Fibroblast of pulmonary artery (primary cell): ENCODE measurements around the gene POU2F3.

Experiments
- DNase-seq: peaks from one replicate; pipeline ENCODE4 v3.0.0-alpha.2; 2010; ENCODE audit warnings: low read depth
- H3K4me3 ChIP-seq: replicated peaks from 2 replicates; pipeline ENCODE4 v1.5.1; 2011; ENCODE audit warnings: low read depth, mild to moderate bottlenecking, control low read depth, low read length, moderate library complexity
- TF ChIP-seq, protein P1 (sequence below): IDR thresholded peaks from 2 replicates; pipeline ENCODE4 v1.5.1; 2011; ENCODE audit warnings: mild to moderate bottlenecking, control low read depth, low read length, inconsistent platforms; ENCODE audit errors: missing control alignments

The POU2F3 gene

DNA sequence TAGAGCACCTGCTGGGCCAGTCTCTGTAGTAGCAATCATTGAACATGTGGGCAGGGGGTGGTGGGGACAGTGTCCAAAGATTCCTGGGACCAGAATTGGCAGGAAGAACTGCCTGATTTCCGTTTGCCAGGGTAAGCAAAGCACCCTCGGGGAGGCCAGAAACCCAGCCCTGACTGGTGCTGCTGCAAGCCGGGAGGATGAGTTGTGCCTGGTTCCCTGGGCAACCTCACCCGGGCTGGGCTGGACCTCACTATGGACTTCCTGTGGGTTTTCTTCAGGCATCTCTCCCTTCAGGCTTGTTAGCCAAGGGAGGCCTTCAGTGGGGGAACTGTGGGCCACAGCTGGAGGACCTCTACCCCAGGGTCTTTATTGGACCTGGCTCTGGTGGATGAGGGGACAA lies 8.0 kb upstream of the POU2F3 start:
- no peak overlapping the region for H3K4me3 ChIP-seq
- TF ChIP-seq, protein P1, sequence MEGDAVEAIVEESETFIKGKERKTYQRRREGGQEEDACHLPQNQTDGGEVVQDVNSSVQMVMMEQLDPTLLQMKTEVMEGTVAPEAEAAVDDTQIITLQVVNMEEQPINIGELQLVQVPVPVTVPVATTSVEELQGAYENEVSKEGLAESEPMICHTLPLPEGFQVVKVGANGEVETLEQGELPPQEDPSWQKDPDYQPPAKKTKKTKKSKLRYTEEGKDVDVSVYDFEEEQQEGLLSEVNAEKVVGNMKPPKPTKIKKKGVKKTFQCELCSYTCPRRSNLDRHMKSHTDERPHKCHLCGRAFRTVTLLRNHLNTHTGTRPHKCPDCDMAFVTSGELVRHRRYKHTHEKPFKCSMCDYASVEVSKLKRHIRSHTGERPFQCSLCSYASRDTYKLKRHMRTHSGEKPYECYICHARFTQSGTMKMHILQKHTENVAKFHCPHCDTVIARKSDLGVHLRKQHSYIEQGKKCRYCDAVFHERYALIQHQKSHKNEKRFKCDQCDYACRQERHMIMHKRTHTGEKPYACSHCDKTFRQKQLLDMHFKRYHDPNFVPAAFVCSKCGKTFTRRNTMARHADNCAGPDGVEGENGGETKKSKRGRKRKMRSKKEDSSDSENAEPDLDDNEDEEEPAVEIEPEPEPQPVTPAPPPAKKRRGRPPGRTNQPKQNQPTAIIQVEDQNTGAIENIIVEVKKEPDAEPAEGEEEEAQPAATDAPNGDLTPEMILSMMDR = no peak
- no peak for DNase-seq

DNA sequence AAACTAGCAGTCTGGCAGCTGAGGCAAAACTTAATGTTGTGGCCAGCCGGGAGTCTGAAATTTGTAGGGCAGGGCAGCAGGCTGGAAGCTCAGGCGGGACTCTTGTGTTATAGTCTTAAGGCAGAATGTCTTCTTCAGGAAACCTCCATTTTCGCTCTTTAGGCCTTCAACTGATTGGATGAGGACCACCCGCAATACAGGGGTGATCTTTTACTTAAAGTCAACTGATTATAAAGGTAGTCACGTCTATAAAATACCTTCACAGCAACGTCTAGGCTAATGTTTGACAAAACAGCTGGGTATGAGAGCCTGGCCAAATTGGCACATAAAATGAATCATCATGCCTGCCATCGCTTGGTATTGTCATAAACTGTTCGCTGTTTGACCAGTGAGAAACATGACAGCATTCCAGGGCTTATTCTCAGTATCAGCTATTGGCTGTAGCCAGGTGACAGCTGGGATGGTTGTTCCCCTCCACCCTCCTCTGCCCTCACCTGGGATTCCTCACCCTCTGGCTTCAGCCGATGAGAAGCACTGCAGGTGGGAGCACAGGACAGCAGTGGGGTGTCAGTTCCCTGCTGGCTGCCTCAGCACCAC lies 6.6 kb upstream of the POU2F3 start:
- no peak for DNase-seq
- TF ChIP-seq, protein P1 = no peak

DNA sequence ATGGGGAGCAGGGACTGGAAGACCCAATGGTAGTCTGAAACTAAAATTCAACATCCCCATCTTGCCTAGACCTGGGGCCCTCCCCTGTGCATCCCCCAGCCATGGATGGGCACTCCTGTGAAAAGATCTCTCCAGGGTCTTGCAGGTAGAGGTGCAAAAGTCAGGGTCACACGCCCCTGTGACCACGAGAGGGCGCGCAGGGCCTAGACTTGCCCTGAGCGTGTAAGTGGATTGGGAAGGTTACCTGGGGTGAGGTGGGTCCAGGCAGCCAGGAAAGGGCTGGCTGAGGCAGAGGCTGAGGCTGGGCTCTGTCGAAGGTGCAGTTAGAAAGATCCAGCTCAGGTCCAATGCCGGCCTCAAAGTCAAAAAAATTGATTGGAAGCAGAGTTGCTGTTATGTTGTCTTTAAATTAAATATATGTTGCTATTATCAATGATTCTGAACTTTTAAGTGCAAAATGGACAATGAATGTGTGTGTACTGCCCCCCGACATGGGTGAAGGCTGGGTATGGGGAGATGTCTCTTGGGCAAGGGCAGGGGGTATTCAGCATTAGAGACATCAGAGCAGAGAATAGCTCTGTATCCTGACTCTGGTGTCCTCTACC lies 4.8 kb upstream of the POU2F3 start:
- DNase-seq = peak; percentile 68
- H3K4me3 ChIP-seq = no peak overlapping the region
- TF ChIP-seq, protein P1 = peak; percentile 85

More for the DNA sequence above, 6.6 kb upstream of the POU2F3 start:
- H3K4me3 ChIP-seq = no peak overlapping the region

DNA sequence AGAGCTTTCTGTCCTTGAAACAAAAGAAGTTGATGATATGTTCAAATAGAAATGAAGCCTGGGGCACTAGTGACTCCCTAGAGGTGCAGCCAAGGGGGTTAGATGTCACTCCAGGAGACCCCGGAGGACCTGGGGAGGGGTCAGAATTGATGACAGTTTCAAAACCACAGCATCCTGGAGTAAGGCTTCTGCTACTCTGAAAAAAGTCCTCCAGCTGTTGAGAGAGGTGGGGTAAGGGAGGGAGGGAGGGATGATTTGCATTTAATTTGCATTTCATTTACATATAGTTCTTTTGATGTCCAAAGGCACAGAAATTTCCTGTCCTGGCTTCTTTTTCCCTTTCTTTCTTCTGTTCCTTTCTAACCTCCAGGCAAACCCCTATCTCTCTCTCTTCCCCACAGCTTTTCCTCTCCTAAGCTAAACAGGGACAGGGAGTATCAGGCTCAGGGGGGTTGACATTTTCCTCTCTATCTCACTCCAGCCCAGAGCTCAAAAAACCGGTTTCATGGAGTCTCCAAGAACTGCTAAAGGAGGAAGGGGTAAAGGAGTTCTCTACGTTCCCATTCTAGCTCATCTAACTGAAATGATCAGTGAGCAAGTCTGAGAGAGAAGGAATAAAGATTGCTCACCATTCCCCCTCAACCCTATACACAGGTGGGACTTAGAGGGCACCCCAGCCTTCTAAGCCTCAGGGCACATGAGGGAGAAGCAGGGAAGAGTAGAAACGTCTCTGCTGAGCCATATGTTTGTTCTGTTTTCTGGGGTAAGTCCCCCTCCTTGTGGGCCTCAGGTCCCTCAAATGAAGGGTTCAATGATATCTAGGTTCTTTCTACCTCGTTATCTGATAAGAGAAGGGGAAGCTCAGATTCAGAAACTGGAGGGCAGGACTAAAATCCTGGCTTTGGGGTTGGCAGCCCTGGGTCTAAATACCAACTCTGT lies 3.5 kb upstream of the POU2F3 start:
- peak; percentile 36 for DNase-seq
- H3K4me3 ChIP-seq = no peak overlapping the region
- TF ChIP-seq, protein P1 = no peak

DNA sequence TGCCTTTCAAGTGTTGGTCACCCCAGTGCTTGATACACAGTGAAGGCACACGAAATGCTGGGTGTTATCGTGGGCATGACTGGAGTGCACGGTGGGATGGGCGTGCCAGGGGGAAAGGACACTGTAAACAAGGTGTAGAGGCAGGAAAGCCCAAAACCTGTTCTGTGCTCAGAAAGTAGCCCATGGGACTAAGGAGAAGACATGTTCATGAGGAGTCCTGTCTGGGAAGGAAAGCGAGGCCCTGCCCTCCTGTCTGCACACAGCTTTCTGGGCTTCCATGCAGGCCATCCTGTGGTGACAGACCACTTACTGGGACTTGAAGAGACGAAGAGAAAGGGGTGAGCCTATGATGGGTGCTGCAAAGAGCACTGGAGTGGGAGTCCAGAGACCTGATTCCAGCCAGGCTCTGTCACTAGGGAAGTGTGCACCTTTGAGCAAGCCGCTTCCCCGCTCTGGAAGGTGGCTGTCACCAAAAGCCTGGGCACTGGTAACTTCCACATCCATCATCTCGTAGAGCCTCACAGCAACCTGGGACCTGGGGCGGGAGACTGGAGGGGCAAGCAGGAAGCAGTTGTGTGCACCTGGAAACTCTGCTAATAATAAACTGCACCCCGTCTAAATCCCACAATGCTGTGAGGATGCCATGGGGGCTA lies 846 bp upstream of the POU2F3 start:
- TF ChIP-seq, protein P1 = no peak
- H3K4me3 ChIP-seq = no peak overlapping the region
- DNase-seq = no peak

DNA sequence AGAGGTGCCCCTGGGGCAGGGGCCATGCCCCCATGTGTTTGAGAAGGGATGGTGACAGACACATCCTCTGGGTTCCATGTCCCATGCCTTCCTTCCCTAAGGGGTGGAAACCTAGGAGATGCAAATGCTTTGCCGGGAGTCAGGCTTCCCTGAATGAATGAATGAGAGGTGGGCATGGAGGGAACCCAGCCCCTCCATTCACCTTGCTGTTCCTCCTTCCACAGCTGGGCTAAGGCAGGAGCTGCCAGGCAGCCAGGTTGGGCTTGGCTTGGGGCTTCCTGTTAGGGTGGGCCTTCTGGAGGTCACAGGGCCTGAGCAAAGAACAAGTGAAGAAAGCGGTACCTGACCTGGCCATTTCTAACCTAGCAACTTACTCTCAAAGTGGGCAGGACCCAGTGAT lies 926 bp downstream of the POU2F3 start:
- DNase-seq = no peak
- TF ChIP-seq, protein P1 = no peak
- no peak overlapping the region for H3K4me3 ChIP-seq
